Neural cell (in vitro differentiated cells): ENCODE measurements around the gene ARL2. TPM values are rescaled to one million over a fixed set of nuclear protein-coding genes. Genes with fewer than 3 reads are reported as not detected.

Experiments
- H2AFZ ChIP-seq: fragments of 200-600, 300-800 bp; sonication (generic), shearing (Covaris generic); 2 replicates; pipeline ENCODE4 v1.6.0; 2014; ENCODE audit warnings: low read depth, mild to moderate bottlenecking, antibody characterized with exemption, low read length, moderate library complexity
- H3F3A ChIP-seq: fragments of 200-600 bp; shearing (Covaris generic); 2 replicates; pipeline ENCODE4 v1.6.1; 2016; ENCODE audit warnings: mild to moderate bottlenecking, moderate library complexity, mixed read lengths, antibody characterized with exemption, low read length; ENCODE audit not compliant: insufficient read depth, poor library complexity, severe bottlenecking
- H3K27ac ChIP-seq: fragments of 200-600, 300-800 bp; sonication (generic), shearing (Covaris generic); 2 replicates; pipeline ENCODE4 v1.5.1; 2014; ENCODE audit warnings: mild to moderate bottlenecking, low read length, moderate library complexity
- H3K27me3 ChIP-seq: fragments of 300-800, 200-600 bp; sonication (generic), shearing (Covaris generic); 2 replicates; pipeline ENCODE4 v1.6.0; 2014; ENCODE audit warnings: mild to moderate bottlenecking, low read depth, low read length, moderate library complexity; ENCODE audit not compliant: insufficient read depth
- H3K36me3 ChIP-seq: fragments of 300-800, 200-600 bp; sonication (generic), shearing (Covaris generic); 2 replicates; pipeline ENCODE4 v1.5.1; 2014; ENCODE audit warnings: mild to moderate bottlenecking, antibody characterized with exemption, low read length, moderate library complexity; ENCODE audit not compliant: insufficient read depth
- H3K4me2 ChIP-seq: fragments of 300-800, 200-600 bp; sonication (generic), shearing (Covaris generic); 2 replicates; pipeline ENCODE4 v1.6.0; 2014; ENCODE audit warnings: mild to moderate bottlenecking, low read length
- H3K4me3 ChIP-seq: fragments of 300-800, 200-600 bp; sonication (generic), shearing (Covaris generic); 2 replicates; pipeline ENCODE4 v1.5.1; 2014; ENCODE audit warnings: mild to moderate bottlenecking, low read length, moderate library complexity
- H3K79me2 ChIP-seq: fragments of 200-600 bp; shearing (Covaris generic); replicated peaks from 2 replicates; pipeline ENCODE4 v1.6.0; 2014; ENCODE audit warnings: mild to moderate bottlenecking, low read length, moderate library complexity; ENCODE audit not compliant: insufficient read depth
- H3K9ac ChIP-seq: fragments of 300-800, 200-600 bp; sonication (generic), shearing (Covaris generic); 2 replicates; pipeline ENCODE4 v1.6.1; 2016; ENCODE audit warnings: mild to moderate bottlenecking, low read length, mixed read lengths
- H3K9me2 ChIP-seq: fragments of 200-600 bp; shearing (Covaris generic); 2 replicates; pipeline ENCODE4 v1.6.1; 2016; ENCODE audit warnings: mild to moderate bottlenecking, low read length, mixed read lengths; ENCODE audit not compliant: insufficient read depth
- H3K9me3 ChIP-seq: fragments of 200-600, 300-800 bp; sonication (generic), shearing (Covaris generic); 2 replicates; pipeline ENCODE4 v1.6.1; 2016; ENCODE audit warnings: mild to moderate bottlenecking, mixed run types, low read length, moderate library complexity, mixed read lengths
- H4K20me1 ChIP-seq: fragments of 200-600 bp; shearing (Covaris generic); 2 replicates; pipeline ENCODE4 v1.6.1; 2016; ENCODE audit warnings: mild to moderate bottlenecking, mixed run types; ENCODE audit not compliant: insufficient read depth
- EP300 ChIP-seq: fragments of 450-650 bp; conservative IDR thresholded peaks from 2 replicates; pipeline ENCODE4 v1.6.1; 2014; ENCODE audit warnings: antibody characterized with exemption, mild to moderate bottlenecking, moderate library complexity; ENCODE audit not compliant: poor library complexity, severe bottlenecking
- EZH2 ChIP-seq: fragments of 200-600, 300-800 bp; shearing (Covaris generic), sonication (generic); IDR thresholded peaks from 2 replicates; pipeline ENCODE4 v1.6.1; 2014; ENCODE audit warnings: antibody characterized with exemption, low read length, borderline replicate concordance, mild to moderate bottlenecking; ENCODE audit not compliant: insufficient read depth, poor library complexity, severe bottlenecking
- MXI1 ChIP-seq: fragments of 450-650 bp; conservative IDR thresholded peaks from 2 replicates; pipeline ENCODE4 v1.6.1; 2014; ENCODE audit warnings: antibody characterized with exemption, mild to moderate bottlenecking; ENCODE audit not compliant: poor library complexity, severe bottlenecking
- POLR2AphosphoS5 ChIP-seq: IDR thresholded peaks from 2 replicates; pipeline ENCODE4 v1.6.1; 2012
- RAD21 ChIP-seq: fragments of 450-650 bp; conservative IDR thresholded peaks from 2 replicates; pipeline ENCODE4 v1.6.1; 2014; ENCODE audit warnings: antibody characterized with exemption, mild to moderate bottlenecking, moderate library complexity
- REST ChIP-seq: IDR thresholded peaks from 2 replicates; pipeline ENCODE4 v1.6.1; 2012; ENCODE audit warnings: borderline replicate concordance
- SMC3 ChIP-seq: fragments of 450-650 bp; conservative IDR thresholded peaks from 2 replicates; pipeline ENCODE4 v1.6.1; 2014; ENCODE audit warnings: antibody characterized with exemption, mild to moderate bottlenecking, moderate library complexity; ENCODE audit not compliant: poor library complexity
- TAF1 ChIP-seq: IDR thresholded peaks from 2 replicates; pipeline ENCODE4 v1.6.1; 2012; ENCODE audit warnings: low read depth
- polyA plus RNA-seq: library from polyadenylated mRNA; depleted of rRNA; stranded (reverse); fragments of >200 nt; gene quantifications from 2 replicates; pipeline ENCODE4 v1.2.3, GENCODE V29; 2014
- TF ChIP-seq, protein P1 (sequence below): fragments of 450-650 bp; IDR thresholded peaks from 2 replicates; pipeline ENCODE4 v1.5.1; 2014; ENCODE audit warnings: antibody characterized with exemption, mild to moderate bottlenecking, moderate library complexity; ENCODE audit not compliant: poor library complexity, severe bottlenecking

Gene ARL2
- polyA plus RNA-seq, 1 donor from 2014 or later, result 158 TPM

DNA sequence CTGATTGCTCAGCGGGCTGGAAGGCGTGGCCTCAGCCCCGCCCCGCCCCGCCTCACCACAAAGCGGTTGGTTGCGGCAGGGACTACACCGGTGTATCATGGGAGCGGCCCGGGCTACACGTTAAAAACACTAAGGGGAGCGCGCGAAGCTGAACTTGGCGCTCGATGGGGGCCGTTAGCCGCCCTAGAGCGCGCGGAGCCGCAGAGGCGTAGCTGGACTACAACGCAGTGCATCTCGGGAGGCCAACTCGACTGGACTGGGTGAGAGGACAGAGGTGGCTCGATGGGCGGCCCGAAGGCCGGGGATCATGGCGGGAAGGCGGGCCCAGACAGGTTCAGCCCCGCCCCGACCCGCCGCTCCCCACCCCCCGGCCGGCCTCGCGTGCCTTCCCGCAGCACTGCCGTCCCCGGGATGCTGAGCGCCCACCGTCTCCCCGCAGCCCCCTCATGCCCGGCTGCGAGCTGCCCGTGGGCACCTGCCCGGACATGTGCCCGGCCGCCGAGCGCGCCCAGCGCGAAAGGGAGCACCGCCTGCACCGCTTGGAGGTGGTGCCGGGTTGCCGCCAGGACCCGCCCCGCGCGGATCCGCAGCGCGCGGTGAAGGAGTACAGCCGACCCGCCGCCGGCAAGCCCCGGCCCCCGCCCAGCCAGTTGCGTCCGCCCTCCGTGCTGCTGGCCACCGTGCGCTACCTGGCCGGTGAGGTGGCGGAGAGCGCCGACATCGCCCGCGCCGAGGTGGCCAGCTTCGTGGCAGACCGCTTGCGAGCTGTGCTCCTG is 27.1 kb downstream of the ARL2 start, which contains the start of gene SAC3D1:
SAC3D1 (plus strand) TSS at position 364 of the 776 bp plus-strand sequence; CDS start at position 447, 83 bp downstream.
- H3K36me3 ChIP-seq, result no peaks in the 10 kb centered on the region
- H3K27ac ChIP-seq, result peak within 1 kb of the TSS; percentile 82

GRCh38 chr11:65042891-65043290 is 28.9 kb downstream of the ARL2 start:
- H3K9ac ChIP-seq, result no peak overlapping the region
- no peaks in the 10 kb centered on the region for H4K20me1 ChIP-seq
- H3K36me3 ChIP-seq, result no peaks in the 10 kb centered on the region
- no peak overlapping the region for H3K4me2 ChIP-seq
- H3K4me3 ChIP-seq, result peak overlapping the region; percentile 77
- H3K9me3 ChIP-seq, result no peaks in the 10 kb centered on the region
- H3K79me2 ChIP-seq, result peaks cover 9% of the 10 kb centered on the region
- no peak overlapping the region for H3K27ac ChIP-seq
- H3F3A ChIP-seq, result no peaks in the 10 kb centered on the region
- H3K9me2 ChIP-seq, result no peaks in the 10 kb centered on the region
- H2AFZ ChIP-seq, result no peak overlapping the region
- no peaks in the 10 kb centered on the region for H3K27me3 ChIP-seq
- TF ChIP-seq POLR2AphosphoS5, result no peak
- no peak for TF ChIP-seq REST
- TF ChIP-seq MXI1, result no peak
- TF ChIP-seq EP300, result no peak
- TF ChIP-seq RAD21, result no peak
- TF ChIP-seq EZH2, result no peak
- TF ChIP-seq TAF1, result no peak
- no peak for TF ChIP-seq SMC3

More for the DNA sequence above, 27.1 kb downstream of the ARL2 start, which contains the start of gene SAC3D1:
- Histone ChIP-seq H3K4me3 (peak within 1 kb of the TSS; percentile 77), H3K9me3 (no peaks in the 10 kb centered on the region), H3K4me2 (no peak within 1 kb of the TSS), H3K9me2 (no peaks in the 10 kb centered on the region), H2AFZ (peak within 1 kb of the TSS; percentile 75), H3K27me3 (no peaks in the 10 kb centered on the region), H4K20me1 (no peaks in the 10 kb centered on the region), H3K9ac (peak within 1 kb of the TSS; percentile 76), H3F3A (no peaks in the 10 kb centered on the region), H3K79me2 (peaks cover 9% of the 10 kb centered on the region)
- TF ChIP-seq MXI1 (peak; percentile 91), POLR2AphosphoS5 (peak; percentile 62), RAD21 (peak; percentile 7), SMC3 (no peak), REST (peak; percentile 62), TAF1 (peak; percentile 19), EP300 (no peak), EZH2 (no peak)
- TF ChIP-seq, protein P1, sequence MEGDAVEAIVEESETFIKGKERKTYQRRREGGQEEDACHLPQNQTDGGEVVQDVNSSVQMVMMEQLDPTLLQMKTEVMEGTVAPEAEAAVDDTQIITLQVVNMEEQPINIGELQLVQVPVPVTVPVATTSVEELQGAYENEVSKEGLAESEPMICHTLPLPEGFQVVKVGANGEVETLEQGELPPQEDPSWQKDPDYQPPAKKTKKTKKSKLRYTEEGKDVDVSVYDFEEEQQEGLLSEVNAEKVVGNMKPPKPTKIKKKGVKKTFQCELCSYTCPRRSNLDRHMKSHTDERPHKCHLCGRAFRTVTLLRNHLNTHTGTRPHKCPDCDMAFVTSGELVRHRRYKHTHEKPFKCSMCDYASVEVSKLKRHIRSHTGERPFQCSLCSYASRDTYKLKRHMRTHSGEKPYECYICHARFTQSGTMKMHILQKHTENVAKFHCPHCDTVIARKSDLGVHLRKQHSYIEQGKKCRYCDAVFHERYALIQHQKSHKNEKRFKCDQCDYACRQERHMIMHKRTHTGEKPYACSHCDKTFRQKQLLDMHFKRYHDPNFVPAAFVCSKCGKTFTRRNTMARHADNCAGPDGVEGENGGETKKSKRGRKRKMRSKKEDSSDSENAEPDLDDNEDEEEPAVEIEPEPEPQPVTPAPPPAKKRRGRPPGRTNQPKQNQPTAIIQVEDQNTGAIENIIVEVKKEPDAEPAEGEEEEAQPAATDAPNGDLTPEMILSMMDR, result no peak
